Esophagus squamous epithelium (tissue), 5 donors: ENCODE data around the gene MAGOHB. TPM values are rescaled to one million over a fixed set of nuclear protein-coding genes. Genes with fewer than 3 reads are reported as not detected.

Experiments used
- DNase-seq: peaks from one replicate; lab custom pipeline; 2025; lab: John Stamatoyannopoulos, UW
- H3K27ac ChIP-seq, 4 donors: fragments of 200-600 bp; sonication (generic); one replicate each; pipeline ENCODE4 v1.5.1; 2016 to 2019; ENCODE audit warnings: mild to moderate bottlenecking in 1 of 4
- H3K27me3 ChIP-seq, 4 donors: fragments of 200-600 bp; sonication (generic); 1 replicate in 3 of 4; 2 replicates in 1 of 4; pipeline versions ENCODE4 v1.5.1 to v1.6.0; 2017 to 2021; ENCODE audit warnings: antibody characterized with exemption in 1 of 4
- H3K36me3 ChIP-seq, 3 donors: fragments of 200-600 bp; sonication (generic); one replicate each; pipeline ENCODE4 v1.5.1; 2016 to 2019
- H3K4me1 ChIP-seq, 3 donors: fragments of 200-600 bp; sonication (generic); one replicate each; pipeline ENCODE4 v1.5.1; 2017 to 2019
- H3K4me3 ChIP-seq, 4 donors: fragments of 200-600 bp; sonication (generic); 1 replicate in 3 of 4; 2 replicates in 1 of 4; pipeline ENCODE4 v1.5.1; 2016 to 2019; ENCODE audit warnings: mild to moderate bottlenecking in 2 of 4, moderate library complexity in 1 of 4
- H3K9me3 ChIP-seq, 3 donors: fragments of 200-600 bp; sonication (generic); one replicate each; pipeline ENCODE4 v1.5.1; 2016 to 2019
- CTCF ChIP-seq, 6 experiments: fragments of 450-650 bp in 4 of 6; fragments of 200-600 bp in 2 of 6; sonication (generic) in 2 of 6; IDR thresholded peaks; one replicate each; pipeline ENCODE4 v1.5.1; 2016 to 2019; ENCODE audit warnings: antibody characterized with exemption in 6 of 6, mild to moderate bottlenecking in 4 of 6, moderate library complexity in 4 of 6
- POLR2A ChIP-seq, 4 donors: fragments of 450-650 bp; IDR thresholded peaks; one replicate each; pipeline ENCODE4 v1.6.1; 2017; ENCODE audit warnings: antibody characterized with exemption in 4 of 4, mild to moderate bottlenecking in 4 of 4, moderate library complexity in 3 of 4
- WGBS, 2 donors: methylation state at CpG; one replicate each; pipeline ENCODE4 v1.1.5; 2018; 5-methylcytosine and 5-hydroxymethylcytosine counted together
- intact Hi-C: fragments of 100-400 bp; cut with DNase I; formaldehyde crosslinking; loops from one replicate; pipeline ENCODE4 v1.15.0; 2022
- total RNA-seq, 4 donors: library from RNA; depleted of rRNA; stranded (reverse); fragments of >200 nt; gene quantifications; one replicate each; pipeline ENCODE4 v1.1.0, GENCODE V29; 2016
- donor health status: DM: yes; HTN: yes; CAD: no.

Gene MAGOHB
- total RNA-seq, 4 donors from 2014 or later = 5.4 to 25.1 (median 9.8) TPM

DNA sequence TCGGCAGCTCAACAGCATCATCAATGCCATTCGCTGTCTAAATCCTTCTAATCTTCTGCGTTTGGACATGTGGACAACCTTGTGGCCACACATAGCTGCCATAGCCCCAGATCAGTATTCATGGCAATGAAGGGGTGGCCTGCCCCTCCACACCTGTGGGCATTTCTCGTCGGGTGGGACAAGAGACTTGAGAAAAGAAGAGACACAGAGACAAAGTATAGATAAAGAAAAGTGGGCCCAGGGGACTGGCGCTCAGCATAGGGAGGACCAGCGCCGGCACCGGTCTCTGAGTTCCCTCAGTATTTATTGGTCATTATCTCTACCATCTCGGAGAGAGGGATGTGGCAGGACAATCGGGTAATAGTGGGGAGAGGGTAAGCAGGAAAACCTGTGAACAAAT, 42.3 kb downstream of the MAGOHB start:
- no peaks in the 10 kb centered on the region for H3K9me3 ChIP-seq
- 82 to 90% methylated on average over 11 of the region's 11 CpGs for WGBS, 2 donors
- H3K4me3 ChIP-seq = no peak overlapping the region
- intact Hi-C loops = no loop called here
- H3K36me3 ChIP-seq = no peaks in the 10 kb centered on the region
- no peaks in the 10 kb centered on the region for H3K4me1 ChIP-seq
- H3K27ac ChIP-seq = no peak overlapping the region
- TF ChIP-seq POLR2A (IDR thresholded peaks at IDR 0.05) (no peak), CTCF (IDR thresholded peaks at IDR 0.05) (no peak)
- no peaks in the 10 kb centered on the region for H3K27me3 ChIP-seq
- no peak for DNase-seq

- TF ChIP-seq CTCF (IDR thresholded peaks at IDR 0.05) = no peak
- H3K27ac ChIP-seq = no peak overlapping the region
- no peaks in the 10 kb centered on the region for H3K36me3 ChIP-seq
- DNase-seq = no peak
- 77 to 78% methylated on average over 3 of the region's 3 CpGs for WGBS, 2 donors
- no peaks in the 10 kb centered on the region for H3K27me3 ChIP-seq
- intact Hi-C loops = no loop called here
- H3K4me3 ChIP-seq = no peak overlapping the region
- H3K9me3 ChIP-seq = no peaks in the 10 kb centered on the region
- H3K4me1 ChIP-seq = no peaks in the 10 kb centered on the region
These were observed 45.6 kb downstream of the MAGOHB start for GRCh38 chr12:10567813-10568212.

GRCh38 chr12:10563966-10564365, 49.4 kb downstream of the MAGOHB start:
- intact Hi-C loops = loop anchor here (5.0 kb wide), 2 partner anchors 232 to 327 kb away; no protein-coding TSS in a partner anchor
- WGBS, 2 donors = 49 to 56% methylated on average over 3 of the region's 3 CpGs
- DNase-seq = no peak
- TF ChIP-seq CTCF (IDR thresholded peaks at IDR 0.05) = no peak
- TF ChIP-seq POLR2A (IDR thresholded peaks at IDR 0.05) = no peak
- Histone ChIP-seq H3K27me3 (no peaks in the 10 kb centered on the region), H3K4me3 (no peak overlapping the region), H3K27ac (no peak overlapping the region), H3K9me3 (no peaks in the 10 kb centered on the region), H3K36me3 (no peaks in the 10 kb centered on the region), H3K4me1 (no peaks in the 10 kb centered on the region)

DNA sequence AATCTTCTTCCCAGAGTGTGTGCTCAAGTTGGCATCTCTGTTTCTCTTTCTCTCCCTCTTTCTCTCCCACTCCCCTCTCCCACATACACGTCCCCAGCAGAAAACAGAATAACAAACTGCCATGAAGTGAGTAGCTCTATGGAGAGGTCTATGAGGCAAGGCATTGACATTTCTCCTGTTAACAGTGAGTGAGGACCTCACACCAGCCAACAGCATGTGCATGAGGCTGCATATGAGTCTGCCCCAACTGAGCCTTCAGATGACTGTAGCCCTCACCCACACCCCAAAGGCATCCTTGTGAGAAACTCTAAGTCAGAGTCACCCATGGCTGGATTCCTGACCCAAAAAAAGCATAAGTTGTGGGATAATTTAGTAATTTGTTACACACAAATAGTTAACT, 50.4 kb downstream of the MAGOHB start:
- DNase-seq = no peak
- no peaks in the 10 kb centered on the region for H3K27me3 ChIP-seq
- H3K4me1 ChIP-seq = no peaks in the 10 kb centered on the region
- intact Hi-C loops = loop anchor here (5.0 kb wide), 2 partner anchors 231 to 326 kb away; no protein-coding TSS in a partner anchor
- TF ChIP-seq POLR2A (IDR thresholded peaks at IDR 0.05) (no peak), CTCF (IDR thresholded peaks at IDR 0.05) (no peak)
- WGBS, 2 donors = 100% methylated on average over 1 of the region's 1 CpG
- H3K36me3 ChIP-seq = no peaks in the 10 kb centered on the region
- H3K9me3 ChIP-seq = no peaks in the 10 kb centered on the region
- no peak overlapping the region for H3K27ac ChIP-seq
- H3K4me3 ChIP-seq = no peak overlapping the region

GRCh38 chr12:10562306-10562933, 51.0 kb downstream of the MAGOHB start:
- intact Hi-C loops = loop anchor here (5.0 kb wide), 2 partner anchors 230 to 325 kb away; no protein-coding TSS in a partner anchor
- no peak overlapping the region for H3K27ac ChIP-seq
- H3K4me1 ChIP-seq = no peaks in the 10 kb centered on the region
- no peak for DNase-seq
- no peaks in the 10 kb centered on the region for H3K9me3 ChIP-seq
- no peak for TF ChIP-seq POLR2A (IDR thresholded peaks at IDR 0.05)
- TF ChIP-seq CTCF (IDR thresholded peaks at IDR 0.05) = peak; percentile 54 to 82 (median 65)
- no peaks in the 10 kb centered on the region for H3K36me3 ChIP-seq
- no peak overlapping the region for H3K4me3 ChIP-seq
- 0% methylated on average over 1 of the region's 1 CpG for WGBS, 2 donors
- H3K27me3 ChIP-seq = no peaks in the 10 kb centered on the region
